ENCODE results near the gene MEF2D.

The MEF2D gene

GRCh38 chr1:156522443-156522970 lies 21.9 kb upstream of the MEF2D start:
- Histone ChIP-seq H3K9me3 (ENCODE audit: insufficient read depth, low read length) (no peaks in the 10 kb centered on the region), H3K4me1 (ENCODE audit: low read length) (peaks cover 15% of the 10 kb centered on the region), H3K27ac (ENCODE audit: low read length) (no peak overlapping the region), H3K36me3 (replicated peaks; ENCODE audit: low read depth, low read length) (no peaks in the 10 kb centered on the region), H3K27me3 (ENCODE audit: low read depth, low read length) (no peaks in the 10 kb centered on the region), H2AFZ (ENCODE audit: low read depth, low read length) (no peak overlapping the region), H3K79me2 (ENCODE audit: low read length) (no peaks in the 10 kb centered on the region), H4K20me1 (ENCODE audit: insufficient read depth, low read length) (no peaks in the 10 kb centered on the region), H3K4me3 (ENCODE audit: low read length) (no peak overlapping the region), H3K4me2 (ENCODE audit: low read length) (no peak overlapping the region), H3K9ac (ENCODE audit: low read length) (no peak overlapping the region)
- TF ChIP-seq EZH2phosphoT487 (IDR thresholded peaks at IDR 0.05; ENCODE audit: low read depth) (no peak), CTCF (IDR thresholded peaks at IDR 0.05; ENCODE audit: low read depth, low read length) (no peak)

GRCh38 chr1:156517748-156518147 lies 17.2 kb upstream of the MEF2D start:
- Histone ChIP-seq H3K4me3 (ENCODE audit: low read length) (no peak overlapping the region), H3K79me2 (ENCODE audit: low read length) (no peaks in the 10 kb centered on the region), H3K9ac (ENCODE audit: low read length) (no peak overlapping the region), H3K4me1 (ENCODE audit: low read length) (no peaks in the 10 kb centered on the region), H3K4me2 (ENCODE audit: low read length) (no peak overlapping the region), H3K27ac (ENCODE audit: low read length) (no peak overlapping the region), H2AFZ (ENCODE audit: low read depth, low read length) (no peak overlapping the region), H3K9me3 (ENCODE audit: insufficient read depth, low read length) (no peaks in the 10 kb centered on the region), H4K20me1 (ENCODE audit: insufficient read depth, low read length) (no peaks in the 10 kb centered on the region), H3K36me3 (replicated peaks; ENCODE audit: low read depth, low read length) (no peaks in the 10 kb centered on the region), H3K27me3 (ENCODE audit: low read depth, low read length) (no peaks in the 10 kb centered on the region)
- TF ChIP-seq CTCF (IDR thresholded peaks at IDR 0.05; ENCODE audit: low read depth, low read length), result no peak
- TF ChIP-seq EZH2phosphoT487 (IDR thresholded peaks at IDR 0.05; ENCODE audit: low read depth), result no peak

DNA sequence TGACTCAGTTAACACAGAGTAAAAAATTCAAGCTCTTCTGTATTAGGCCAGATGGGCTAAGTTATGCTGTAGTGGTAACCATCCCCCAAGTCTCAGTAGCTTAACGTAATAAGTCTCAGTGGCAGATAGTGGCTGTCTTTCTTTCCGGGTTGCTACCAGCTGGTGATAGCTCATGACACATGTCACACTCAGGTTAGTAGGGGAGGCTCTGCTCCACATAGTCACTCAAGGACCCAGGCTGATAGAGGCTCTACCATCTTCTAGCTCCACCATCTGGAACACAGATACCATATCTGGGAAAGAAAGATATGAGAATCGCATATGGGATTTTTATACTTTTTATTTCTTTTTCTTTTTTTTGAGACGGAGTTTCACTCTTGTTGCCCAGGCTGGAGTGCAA lies 16.2 kb upstream of the MEF2D start:
- no peak overlapping the region for H3K27ac ChIP-seq (ENCODE audit: low read length)
- H3K27me3 ChIP-seq (ENCODE audit: low read depth, low read length), result no peaks in the 10 kb centered on the region
- H3K4me1 ChIP-seq (ENCODE audit: low read length), result peaks cover 4% of the 10 kb centered on the region
- H2AFZ ChIP-seq (ENCODE audit: low read depth, low read length), result no peak overlapping the region
- H3K4me2 ChIP-seq (ENCODE audit: low read length), result no peak overlapping the region
- H4K20me1 ChIP-seq (ENCODE audit: insufficient read depth, low read length), result no peaks in the 10 kb centered on the region
- H3K79me2 ChIP-seq (ENCODE audit: low read length), result no peaks in the 10 kb centered on the region
- no peak overlapping the region for H3K9ac ChIP-seq (ENCODE audit: low read length)
- no peak overlapping the region for H3K4me3 ChIP-seq (ENCODE audit: low read length)
- TF ChIP-seq CTCF (IDR thresholded peaks at IDR 0.05; ENCODE audit: low read depth, low read length) (no peak), EZH2phosphoT487 (IDR thresholded peaks at IDR 0.05; ENCODE audit: low read depth) (no peak)
- H3K36me3 ChIP-seq (replicated peaks; ENCODE audit: low read depth, low read length), result no peaks in the 10 kb centered on the region
- no peaks in the 10 kb centered on the region for H3K9me3 ChIP-seq (ENCODE audit: insufficient read depth, low read length)

- Histone ChIP-seq H4K20me1 (ENCODE audit: insufficient read depth, low read length) (no peaks in the 10 kb centered on the region), H2AFZ (ENCODE audit: low read depth, low read length) (no peak overlapping the region), H3K9ac (ENCODE audit: low read length) (no peak overlapping the region), H3K4me3 (ENCODE audit: low read length) (no peak overlapping the region), H3K4me1 (ENCODE audit: low read length) (peaks cover 7% of the 10 kb centered on the region), H3K27me3 (ENCODE audit: low read depth, low read length) (no peaks in the 10 kb centered on the region), H3K36me3 (replicated peaks; ENCODE audit: low read depth, low read length) (no peaks in the 10 kb centered on the region), H3K4me2 (ENCODE audit: low read length) (no peak overlapping the region), H3K79me2 (ENCODE audit: low read length) (no peaks in the 10 kb centered on the region), H3K27ac (ENCODE audit: low read length) (no peak overlapping the region), H3K9me3 (ENCODE audit: insufficient read depth, low read length) (no peaks in the 10 kb centered on the region)
- TF ChIP-seq EZH2phosphoT487 (IDR thresholded peaks at IDR 0.05; ENCODE audit: low read depth), result no peak
- no peak for TF ChIP-seq CTCF (IDR thresholded peaks at IDR 0.05; ENCODE audit: low read depth, low read length)
Observed at GRCh38 chr1:156515956-156516355, 15.4 kb upstream of the MEF2D start.

Measured in OCI-LY3 (cell line).